HL-60/S4 treated with phorbol 12-myristate 13-acetate at 8.2 ng/mL for 4 days and 3 days (cell line): ENCODE results near the gene ZSCAN18.

Experiments
- in situ Hi-C: fragments of 300-500 bp; cut with MboI; formaldehyde crosslinking; loops from 2 replicates; pipeline ENCODE4 v1.15.0; 2022; ENCODE audit warnings: low sequenced_read_pairs

Gene ZSCAN18

DNA sequence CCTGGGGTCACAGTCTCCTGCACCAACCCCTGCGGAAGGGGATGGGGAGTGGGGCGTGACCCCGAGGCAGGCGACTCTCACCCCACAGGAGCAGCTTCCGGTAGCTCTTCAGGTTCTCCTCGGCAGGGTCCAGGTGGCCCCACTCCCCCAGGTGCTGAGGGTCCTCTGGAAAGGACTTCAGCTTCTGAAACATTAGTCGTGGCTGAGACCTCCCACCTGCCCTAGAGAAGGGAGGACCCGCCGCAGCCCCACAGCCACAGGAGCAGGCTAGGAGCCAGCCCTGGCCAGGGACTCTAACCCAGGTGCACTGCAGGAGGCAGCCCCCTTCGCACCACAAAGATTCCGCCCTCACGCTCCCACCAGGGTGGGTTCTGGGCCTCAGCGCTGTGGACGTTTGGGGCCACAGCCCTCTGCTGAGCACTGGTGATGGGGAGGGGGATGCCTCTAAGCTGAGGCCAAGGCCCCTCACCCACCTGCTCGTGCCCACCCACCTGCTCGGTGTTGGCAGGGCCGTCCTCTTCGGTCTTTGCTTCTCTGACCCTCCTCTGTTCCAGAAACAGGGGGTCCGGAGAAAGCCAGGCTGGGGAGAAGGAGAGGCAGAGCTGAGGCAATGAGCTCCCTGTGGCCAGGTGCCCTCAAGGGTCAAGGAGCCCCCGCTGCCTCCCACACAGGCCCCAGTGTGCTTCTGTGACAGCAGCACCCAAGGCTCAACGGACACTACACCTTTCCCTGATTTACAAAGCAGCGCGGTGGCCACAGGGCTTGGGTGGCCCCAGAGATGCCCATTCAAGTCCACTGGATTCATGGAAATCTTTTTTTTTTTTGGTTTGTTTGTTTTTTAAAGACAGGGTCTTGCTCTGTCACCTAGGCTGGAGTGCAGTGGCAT, 11.0 kb downstream of the ZSCAN18 start:
- in situ Hi-C loops = no loop called here

DNA sequence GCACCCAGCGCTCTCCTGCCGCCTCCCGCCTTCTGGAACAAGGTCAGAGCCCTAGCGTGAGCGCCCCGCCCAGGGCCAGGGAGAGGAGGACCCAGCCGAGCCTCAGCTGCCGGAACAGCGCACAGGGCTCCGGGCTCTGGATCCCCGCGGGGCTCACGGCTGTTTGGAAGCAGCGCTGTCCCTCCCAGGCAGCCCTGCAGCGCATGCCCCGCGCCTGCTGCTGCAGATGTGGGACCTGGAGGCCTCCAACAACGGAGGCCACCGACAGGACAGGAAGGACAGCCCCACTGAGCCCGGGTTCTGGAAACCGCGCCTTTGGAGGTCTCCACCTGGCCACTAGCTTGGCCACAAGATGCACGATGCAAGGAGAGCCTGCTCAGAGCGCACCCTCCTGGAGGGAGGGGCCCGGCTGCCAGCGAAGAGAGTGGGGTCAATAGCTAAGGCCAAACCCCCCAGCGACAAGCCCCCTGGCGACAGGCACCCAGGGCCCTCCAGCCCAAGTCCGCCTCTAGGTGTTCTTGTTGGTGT, 12.6 kb downstream of the ZSCAN18 start:
- in situ Hi-C loops = no loop called here

DNA sequence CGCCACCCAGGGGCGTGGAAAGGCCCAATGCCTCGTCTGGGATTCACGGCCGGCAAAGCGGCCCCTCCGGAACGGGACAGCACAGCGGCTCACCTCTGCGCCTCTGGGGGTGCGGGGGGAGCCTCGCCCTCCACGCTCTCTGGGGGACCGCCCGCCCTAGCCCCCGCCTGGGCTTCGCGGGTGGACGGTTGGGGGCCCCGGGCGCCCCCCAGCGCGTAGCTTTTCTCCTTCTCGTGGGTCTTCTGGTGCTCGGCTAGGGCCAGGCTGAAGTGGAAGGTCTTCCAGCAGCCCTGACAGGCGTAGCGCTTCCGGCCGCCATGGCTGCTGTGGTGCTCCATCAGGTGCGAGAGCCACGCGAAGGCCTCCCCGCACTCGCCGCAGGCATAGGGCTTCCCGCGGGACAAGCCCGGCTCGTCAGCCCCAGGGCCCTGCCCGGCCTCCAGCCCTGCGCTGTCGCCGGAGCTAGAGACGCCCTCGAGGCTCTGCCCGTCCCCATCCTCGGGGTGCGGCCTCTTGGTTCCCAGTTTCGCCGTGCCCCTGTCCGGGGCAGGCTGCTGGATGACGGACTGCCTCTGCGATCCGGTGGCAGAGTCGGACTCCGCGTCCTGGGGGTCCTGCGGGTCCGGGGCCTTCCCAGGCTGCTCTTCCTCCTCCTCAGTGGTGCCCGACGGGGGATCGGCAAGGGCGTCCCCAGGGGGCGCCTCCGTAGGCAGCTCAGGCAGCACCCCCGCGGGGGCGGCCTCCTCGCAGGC, 13.3 kb downstream of the ZSCAN18 start:
- in situ Hi-C loops = no loop called here

DNA sequence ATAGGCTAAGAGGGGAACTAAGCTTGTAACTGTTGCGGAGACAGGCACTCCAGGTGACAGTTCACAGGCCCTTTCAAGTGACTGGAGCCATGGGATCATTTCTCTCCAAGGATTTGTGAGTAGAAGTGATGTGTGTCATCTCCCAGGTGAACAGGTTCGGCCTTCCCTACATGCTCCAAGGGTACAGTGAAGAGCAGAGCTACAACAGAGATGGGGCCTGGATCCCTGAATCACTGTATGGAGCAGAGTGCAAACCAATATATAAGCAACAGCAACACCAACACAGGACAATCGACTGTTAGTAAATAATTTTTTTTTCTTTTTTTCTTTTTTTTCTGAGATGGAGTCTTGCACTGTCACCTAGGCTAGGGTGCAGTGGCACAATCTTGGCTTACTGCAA, 15.0 kb downstream of the ZSCAN18 start:
- in situ Hi-C loops = no loop called here

DNA sequence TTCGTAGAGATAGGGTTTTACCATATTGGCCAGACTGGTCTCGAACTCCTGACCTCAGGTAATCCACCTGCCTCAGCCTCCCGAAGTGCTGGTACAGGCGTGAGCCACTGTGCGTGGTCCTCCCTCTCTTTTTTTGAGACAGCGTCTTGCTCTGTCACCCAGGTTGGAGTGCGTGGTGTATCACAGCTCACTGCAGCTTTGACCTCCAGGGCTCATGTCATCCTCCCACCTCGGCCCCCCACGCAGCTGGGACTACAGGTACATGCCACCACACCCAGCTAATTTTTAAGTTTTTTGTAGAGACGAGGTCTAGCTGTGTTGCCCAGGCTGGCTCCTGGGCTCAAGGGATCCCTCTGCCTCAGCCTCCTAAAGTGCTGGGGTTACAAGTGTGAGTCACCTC, 18.2 kb downstream of the ZSCAN18 start:
- in situ Hi-C loops = no loop called here

DNA sequence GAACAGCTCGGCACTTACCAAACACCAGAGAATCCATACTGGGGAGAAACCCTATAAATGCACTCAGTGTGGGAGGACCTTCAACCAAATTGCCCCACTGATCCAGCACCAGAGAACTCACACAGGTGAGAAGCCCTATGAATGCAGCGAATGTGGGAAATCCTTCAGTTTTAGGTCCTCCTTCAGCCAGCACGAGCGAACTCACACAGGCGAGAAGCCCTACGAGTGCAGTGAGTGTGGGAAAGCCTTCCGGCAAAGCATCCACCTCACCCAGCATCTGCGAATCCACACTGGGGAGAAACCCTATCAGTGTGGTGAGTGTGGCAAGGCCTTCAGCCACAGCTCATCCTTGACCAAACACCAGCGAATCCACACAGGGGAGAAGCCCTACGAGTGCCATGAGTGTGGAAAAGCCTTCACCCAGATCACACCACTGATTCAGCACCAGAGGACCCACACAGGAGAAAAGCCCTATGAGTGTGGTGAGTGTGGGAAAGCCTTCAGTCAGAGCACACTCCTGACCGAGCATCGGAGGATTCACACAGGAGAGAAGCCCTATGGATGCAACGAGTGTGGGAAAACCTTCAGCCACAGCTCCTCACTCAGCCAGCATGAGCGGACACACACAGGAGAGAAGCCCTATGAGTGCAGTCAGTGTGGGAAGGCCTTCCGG, 30.7 kb downstream of the ZSCAN18 start:
- in situ Hi-C loops = no loop called here

DNA sequence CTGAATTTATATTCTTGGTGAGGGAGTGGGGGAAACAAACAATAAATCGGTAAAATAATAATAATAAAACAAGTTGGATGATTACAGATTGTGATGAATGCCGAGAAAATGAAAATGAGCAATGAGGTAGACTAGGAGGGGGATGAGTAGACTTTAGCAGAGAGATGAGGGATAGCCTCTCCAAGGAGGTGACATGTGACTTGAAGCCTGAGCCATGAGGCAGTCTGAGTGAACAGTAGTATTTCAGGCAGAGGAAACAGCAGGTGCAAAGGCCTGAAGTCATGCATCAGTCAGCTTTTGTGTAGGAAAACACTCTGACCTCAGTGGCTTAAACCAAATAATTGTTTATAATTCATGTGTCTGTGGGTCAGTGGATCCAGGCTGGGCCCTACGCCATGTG, 34.3 kb downstream of the ZSCAN18 start:
- in situ Hi-C loops = no loop called here

DNA sequence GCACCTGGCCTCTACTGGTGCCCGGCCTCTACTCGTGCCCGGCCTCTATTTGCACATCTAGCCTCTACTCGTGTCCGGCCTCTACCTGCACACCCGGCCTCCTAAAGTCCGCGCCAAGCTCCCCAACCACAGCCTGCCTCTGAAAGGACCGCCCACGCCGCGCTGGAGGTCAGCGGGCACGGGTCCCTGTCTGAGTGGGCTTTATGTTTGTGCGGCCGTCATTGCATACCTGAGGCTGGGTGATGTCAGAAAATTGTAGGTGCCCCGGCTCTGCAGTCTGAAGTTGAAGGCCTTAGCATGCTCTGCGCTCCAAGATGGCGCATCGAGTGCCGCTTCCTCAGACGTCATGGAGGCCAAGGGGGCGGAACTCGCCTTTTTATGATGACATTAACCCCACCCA, 37.8 kb downstream of the ZSCAN18 start:
- in situ Hi-C loops = no loop called here

DNA sequence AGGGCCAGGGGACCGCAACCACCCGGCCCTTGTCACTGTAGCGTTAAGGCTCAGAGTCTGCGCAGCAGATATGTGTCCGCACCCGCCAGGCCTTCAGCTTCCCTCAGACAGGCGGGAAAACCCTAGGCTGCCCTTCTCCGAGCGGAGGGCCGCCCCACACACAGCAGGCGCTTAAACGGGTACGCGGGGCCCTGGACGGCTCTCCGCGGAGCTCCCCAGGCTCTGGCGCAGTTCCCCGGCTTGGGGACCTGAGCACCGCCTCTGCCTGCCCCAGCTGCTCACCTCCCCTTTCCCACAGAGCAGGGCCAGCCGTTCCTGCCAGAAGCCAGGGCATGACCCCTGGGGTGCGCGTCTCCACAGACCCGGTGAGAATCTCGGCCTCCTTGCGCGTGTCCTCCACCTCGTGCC, 38.4 kb downstream of the ZSCAN18 start:
- in situ Hi-C loops = no loop called here

DNA sequence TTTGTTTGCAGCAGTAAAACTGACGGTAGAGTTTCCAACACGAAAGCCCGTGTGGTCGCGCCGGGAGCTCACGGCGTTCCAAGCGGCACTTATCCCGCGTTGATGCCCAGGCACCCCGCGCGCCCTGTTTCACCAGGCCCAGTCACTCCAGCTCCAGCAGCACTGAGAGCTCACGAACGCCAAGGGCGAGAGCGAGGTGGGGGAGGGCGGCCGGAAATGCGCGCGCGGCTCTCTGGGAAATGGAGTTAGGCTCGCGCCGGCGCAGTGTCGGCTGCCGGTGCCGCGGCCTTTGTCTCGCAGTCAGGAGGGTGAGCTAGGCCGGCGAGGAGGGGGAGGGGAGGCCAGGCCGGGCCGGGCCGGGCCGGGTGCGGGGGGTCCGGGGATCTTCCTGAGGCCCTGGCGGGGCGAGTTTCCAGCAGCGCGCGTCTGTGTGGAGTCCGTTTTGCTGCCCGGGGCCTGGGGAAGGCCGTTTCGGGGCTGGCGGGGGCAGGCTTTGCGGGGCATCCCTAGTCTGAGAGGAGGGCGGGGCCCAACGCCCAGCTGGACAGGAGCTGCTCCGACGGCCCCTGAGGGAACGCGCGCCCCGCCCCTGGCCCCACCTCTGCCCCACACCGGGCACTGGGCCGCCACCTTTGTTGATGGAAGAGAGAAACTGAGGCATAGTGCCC, 38.9 kb downstream of the ZSCAN18 start, which contains the start of gene ZNF135:
Gene ZNF135 (plus strand): TSS at position 280 of the 668 bp plus-strand sequence. CDS start 721 bp downstream, outside the sequence.
- in situ Hi-C loops = no loop called here

DNA sequence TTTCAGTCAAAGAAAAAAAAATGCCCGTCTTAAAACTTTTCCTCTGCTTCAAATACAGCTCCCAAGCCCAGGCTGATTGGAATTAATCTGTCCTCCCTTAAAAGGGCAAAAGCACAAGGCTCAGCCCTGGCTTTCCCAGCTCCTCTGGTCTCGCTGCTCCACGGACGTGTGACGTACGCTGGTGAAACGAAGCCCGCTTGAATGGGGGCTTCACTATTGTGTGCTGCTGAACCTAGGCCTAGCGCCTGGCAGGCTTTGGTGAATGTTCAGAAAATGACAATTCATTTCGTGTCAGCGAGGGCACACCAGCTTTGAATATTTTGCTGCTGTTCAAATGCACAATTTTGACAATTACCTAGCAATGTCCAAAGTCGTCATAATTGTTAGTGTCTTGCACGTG, 39.6 kb downstream of the ZSCAN18 start:
- in situ Hi-C loops = no loop called here

DNA sequence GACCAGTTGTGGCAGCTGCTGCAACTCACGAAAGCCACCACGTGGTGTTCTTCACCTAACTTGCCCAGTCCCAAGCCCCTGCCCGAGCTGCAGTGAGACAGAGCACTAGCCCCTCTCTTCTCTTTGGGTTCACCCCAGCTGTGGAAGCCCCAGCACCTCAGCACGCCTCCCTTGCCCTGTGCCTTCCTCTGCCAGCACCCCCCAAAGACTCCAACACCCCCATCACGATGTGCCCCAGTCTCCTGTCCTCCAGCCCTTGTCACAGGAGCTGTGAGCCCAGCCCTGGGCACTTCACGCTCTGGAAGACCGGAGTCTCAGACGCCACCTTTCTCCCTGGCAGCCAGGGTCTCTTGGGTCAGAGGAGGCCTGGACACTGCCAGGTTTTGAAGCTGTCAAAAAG, 41.2 kb downstream of the ZSCAN18 start:
- in situ Hi-C loops = no loop called here

DNA sequence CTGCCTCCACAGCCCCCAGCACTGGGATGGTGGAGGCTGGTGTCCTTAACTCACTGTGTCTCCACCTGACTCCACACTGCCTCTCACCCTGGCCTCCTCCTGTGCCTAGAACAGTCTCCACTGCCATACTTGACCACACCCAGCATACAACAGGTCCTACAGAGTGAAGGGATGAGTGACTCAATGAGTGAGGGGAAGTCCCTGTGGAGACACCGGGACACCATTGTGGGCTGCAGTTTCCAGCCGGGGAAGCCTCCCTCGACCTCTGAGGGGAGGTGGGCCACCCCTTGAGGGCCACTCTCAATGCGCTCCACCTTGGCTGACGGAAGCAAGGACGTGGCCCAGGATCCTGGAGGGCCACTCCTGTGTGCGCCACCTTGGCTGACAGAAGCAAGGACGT, 41.8 kb downstream of the ZSCAN18 start:
- in situ Hi-C loops = no loop called here

DNA sequence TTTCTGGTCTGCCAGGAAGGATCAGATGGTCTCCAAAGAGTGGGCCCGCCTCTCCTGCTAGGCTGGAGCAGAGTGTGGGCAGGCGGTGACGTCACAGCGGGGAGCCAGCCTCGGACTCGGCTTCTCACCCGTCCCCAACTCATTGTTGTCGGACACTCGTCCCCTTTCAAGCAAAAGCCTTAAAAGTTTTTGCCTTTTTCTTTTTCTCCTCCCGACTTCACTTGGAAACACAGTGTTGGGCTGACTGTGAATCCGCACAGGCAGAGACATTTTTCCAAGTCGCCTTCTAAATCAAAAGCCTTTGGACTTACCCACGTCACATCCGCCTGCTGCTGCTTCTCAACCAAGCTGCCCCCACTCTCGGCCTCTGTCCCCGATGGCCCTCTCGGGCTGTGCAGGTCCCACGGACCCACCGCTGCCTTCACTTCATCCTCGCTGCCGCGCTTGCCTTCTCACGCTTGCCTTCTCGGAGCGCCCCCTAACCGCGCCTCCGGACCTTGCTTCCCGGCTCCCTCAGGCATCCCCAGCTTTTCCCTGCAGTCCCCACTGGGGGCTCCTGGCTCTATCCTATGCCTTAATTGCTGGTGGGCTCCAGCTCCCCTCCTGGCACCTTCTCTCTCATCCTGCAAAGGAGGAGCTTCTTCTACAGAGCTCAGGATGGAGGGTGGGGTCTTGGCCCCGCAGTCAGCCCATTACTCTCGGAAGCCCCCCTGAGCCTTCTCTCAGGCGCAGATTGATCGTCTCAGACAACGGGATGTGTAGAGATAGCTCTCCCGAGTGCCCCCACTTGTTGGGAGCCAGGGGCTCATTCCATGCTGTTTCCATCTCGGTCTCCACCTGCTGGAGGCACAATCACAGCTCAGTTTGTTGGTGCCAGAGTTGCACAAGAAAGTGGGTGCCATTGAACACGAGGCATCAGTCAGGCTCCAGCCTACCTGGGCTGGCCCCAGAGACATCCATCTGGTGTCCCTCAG, 42.8 kb downstream of the ZSCAN18 start:
- in situ Hi-C loops = no loop called here

DNA sequence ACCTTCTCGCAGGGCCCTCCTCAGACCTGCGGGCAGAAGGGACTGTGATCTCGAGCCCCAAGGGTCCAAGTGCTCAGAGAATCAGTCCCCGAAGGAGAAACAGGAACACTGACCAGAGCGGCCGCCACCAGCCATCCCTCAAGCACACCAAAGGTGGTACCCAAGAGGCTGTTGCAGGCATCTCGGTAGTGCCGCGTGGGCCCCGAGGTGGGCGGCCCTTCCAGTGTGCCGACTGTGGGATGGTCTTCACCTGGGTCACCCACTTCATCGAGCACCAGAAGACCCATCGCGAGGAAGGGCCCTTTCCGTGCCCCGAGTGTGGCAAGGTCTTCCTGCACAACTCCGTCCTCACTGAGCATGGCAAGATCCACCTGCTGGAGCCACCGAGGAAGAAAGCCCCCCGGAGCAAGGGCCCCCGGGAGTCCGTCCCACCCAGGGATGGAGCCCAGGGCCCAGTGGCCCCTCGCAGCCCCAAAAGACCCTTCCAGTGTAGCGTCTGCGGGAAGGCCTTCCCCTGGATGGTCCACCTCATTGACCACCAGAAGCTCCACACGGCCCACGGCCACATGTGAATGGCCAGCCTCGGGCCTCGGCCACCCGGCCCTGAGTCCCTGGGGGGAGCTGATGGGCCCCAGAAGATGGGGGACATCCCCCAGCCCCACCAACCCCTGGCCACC, 44.4 kb downstream of the ZSCAN18 start:
- in situ Hi-C loops = no loop called here

DNA sequence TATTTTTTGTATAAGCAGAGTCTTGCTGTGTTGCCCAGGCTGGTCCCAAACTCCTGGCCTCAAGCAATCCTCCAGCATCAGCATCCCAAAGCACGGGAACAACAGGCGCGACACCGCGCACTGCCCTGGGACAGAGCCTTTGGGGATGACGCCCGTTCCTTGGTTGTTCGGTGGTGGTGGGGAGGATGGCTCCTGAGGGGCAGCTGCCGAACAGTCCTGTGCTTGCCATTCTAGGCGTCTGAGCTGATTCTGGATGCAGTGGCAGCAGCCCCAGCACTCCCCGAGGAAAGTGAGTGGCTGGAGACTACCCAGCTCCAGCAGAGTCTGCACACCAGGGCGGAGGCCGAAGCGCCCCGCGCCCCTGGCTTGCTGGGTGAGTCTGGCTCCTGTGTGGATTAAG, 45.8 kb downstream of the ZSCAN18 start:
- in situ Hi-C loops = no loop called here

DNA sequence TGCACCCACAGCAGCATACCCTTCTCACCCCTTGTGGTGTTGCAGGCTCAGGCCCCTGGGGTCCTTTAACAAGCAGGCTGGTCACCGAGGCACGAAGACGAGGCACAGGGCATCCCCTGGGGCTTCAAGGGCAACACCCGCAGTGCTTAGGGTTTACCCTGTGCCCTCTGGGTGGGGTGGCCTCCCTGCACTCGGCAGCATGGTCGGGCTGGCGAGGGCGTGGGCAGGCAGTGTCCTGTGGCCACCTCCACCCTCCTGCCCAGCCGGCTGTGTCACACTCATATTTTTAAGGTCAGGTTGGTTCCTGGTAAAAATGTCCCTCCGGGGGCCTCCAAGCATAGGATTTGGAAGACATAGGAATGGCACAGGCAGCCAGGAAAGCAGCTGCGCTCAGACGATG, 50.4 kb downstream of the ZSCAN18 start:
- in situ Hi-C loops = no loop called here

DNA sequence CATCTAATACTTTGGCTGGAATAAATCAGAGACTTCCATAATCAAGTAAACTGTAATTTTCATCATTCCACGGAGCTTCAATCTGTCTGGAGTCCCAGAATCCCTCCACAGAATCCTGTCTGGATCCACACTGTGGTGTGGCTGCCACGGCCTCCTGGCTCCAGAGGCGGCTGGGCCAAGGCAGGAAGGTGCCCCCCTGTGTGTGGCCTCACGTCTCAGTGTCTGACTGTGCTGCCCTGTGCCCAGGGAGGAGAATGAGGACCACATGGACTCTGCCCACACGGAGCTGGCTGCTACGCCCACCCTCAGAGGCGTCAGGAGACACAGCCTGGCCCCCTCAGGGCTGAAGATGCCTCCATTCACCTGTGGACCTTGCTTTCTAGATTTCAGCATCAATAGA, 51.2 kb downstream of the ZSCAN18 start:
- in situ Hi-C loops = no loop called here

DNA sequence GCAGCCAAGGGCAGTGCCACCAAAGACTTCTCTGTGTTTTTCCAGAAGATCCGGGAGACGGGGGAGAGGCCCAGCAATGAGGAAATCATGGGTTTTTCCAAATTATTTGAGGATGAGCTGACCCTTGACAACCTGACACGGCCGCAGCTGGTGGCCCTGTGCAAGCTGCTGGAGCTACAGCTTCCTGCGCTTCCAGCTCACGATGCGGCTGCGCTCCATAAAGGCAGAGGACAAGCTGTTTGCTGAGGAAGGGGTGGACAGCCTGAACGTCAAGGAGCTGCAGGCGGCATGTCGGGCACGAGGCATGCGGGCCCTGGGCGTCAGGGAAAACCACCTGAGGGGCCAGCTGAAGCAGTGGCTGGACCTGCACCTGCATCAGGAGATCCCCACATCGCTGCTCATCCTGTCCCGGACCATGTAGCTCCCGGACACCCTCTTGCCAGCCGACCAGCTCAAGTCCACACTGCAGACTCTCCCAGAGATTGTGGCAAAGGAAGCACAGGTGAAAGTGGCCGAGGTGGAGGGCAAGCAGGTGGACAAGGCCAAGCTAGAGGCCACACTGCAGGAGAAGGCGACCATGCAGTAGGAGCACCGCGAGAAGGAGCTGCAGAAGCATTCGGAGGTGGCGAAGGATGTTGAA, 52.5 kb downstream of the ZSCAN18 start:
- in situ Hi-C loops = no loop called here
